K562 (cell line): ENCODE measurements around the gene ANHX. TPM values are rescaled to one million over a fixed set of nuclear protein-coding genes. Genes with fewer than 3 reads are reported as not detected.

Source experiments
- ATAC-seq: fragments of 200-7000 bp; cut with Tn5 transposase; 3 replicates; pipeline ENCODE4 v1.9.1; 2020; ENCODE audit warnings: moderate library complexity
- BruUV-seq: library from RNA; stranded (reverse); fragments of 400-500 nt; replicated peaks from 2 replicates; lab custom pipeline; 2021; lab: Mats Ljungman, UMichigan
- CTCF ChIA-PET: fragments of 300-600 bp; formaldehyde crosslinking; extraction: SDS; loops from one replicate; lab custom pipeline; 2021; ENCODE audit warnings: low intra/inter-chr PET ratio; lab: Yijun Ruan, JAX
- POLR2A ChIA-PET: fragments of 300-600, 350-650 bp; sonication (Branson Sonifier 250); formaldehyde crosslinking; extraction: SDS; loops from one replicate; lab custom pipeline; 2021; ENCODE audit warnings: antibody characterized with exemption, inconsistent platforms; lab: Yijun Ruan, JAX
- DNase-seq, 4 experiments: peaks; one replicate each; pipeline versions ENCODE4 v3.0.0 to v3.0.0-alpha.2; 2011 to 2018; ENCODE audit warnings: low spot score in 3 of 4, mixed read lengths in 3 of 4; ENCODE audit errors: extremely low read depth in 1 of 4
- FAIRE-seq: peaks from 2 replicates; lab custom pipeline; 2011; peaks lifted over from hg19 to GRCh38; lab: Jason Lieb, UNC
- H2AFZ ChIP-seq: 2 replicates; pipeline ENCODE4 v1.6.0; 2011; ENCODE audit warnings: low read depth, low read length, control low read depth, inconsistent platforms
- H3K27ac ChIP-seq: fragments of 200-600 bp; 3 replicates; pipeline ENCODE4 v1.8.0; 2011; ENCODE audit warnings: low read depth, mild to moderate bottlenecking, control low read depth, inconsistent platforms, low read length, moderate library complexity, mixed read lengths; ENCODE audit errors: extremely low read depth
- H3K27me3 ChIP-seq, 2 experiments: fragments of 300-600 bp in 1 of 2; 2 replicates in 1 of 2; 3 replicates in 1 of 2; pipeline versions ENCODE4 v1.6.0 to v1.8.0; 2011; ENCODE audit warnings: inconsistent platforms in 2 of 2, low read length in 2 of 2, mild to moderate bottlenecking in 1 of 2, mixed read lengths in 1 of 2, moderate library complexity in 1 of 2; ENCODE audit not compliant: control insufficient read depth in 2 of 2, insufficient read depth in 2 of 2
- H3K36me3 ChIP-seq: fragments of 300-600 bp; 3 replicates; pipeline ENCODE4 v1.8.0; 2011; ENCODE audit warnings: mild to moderate bottlenecking, low read length, inconsistent platforms; ENCODE audit not compliant: control insufficient read depth, insufficient read depth
- H3K4me1 ChIP-seq, 2 experiments: fragments of 200-600 bp in 1 of 2; replicated peaks in 1 of 2; 2 replicates in 1 of 2; 3 replicates in 1 of 2; pipeline versions ENCODE4 v1.5.1 to v1.8.0; 2011; ENCODE audit warnings: inconsistent platforms in 2 of 2, low read length in 2 of 2, mild to moderate bottlenecking in 1 of 2, mixed read lengths in 1 of 2, moderate library complexity in 1 of 2; ENCODE audit not compliant: control insufficient read depth in 2 of 2, insufficient read depth in 2 of 2
- H3K4me2 ChIP-seq: 2 replicates; pipeline ENCODE4 v1.6.1; 2011; ENCODE audit warnings: low read length, control low read depth, inconsistent platforms, mixed read lengths; ENCODE audit not compliant: insufficient read depth
- H3K4me3 ChIP-seq: fragments of 200-600 bp; sonication (generic), shearing (Covaris generic); 2 replicates; pipeline ENCODE4 v1.5.1; 2016; ENCODE audit warnings: control low read depth, inconsistent platforms
- H3K79me2 ChIP-seq: fragments of 200-600 bp; 3 replicates; pipeline ENCODE4 v1.8.0; 2011; ENCODE audit warnings: low read length, inconsistent platforms; ENCODE audit not compliant: control insufficient read depth, insufficient read depth
- H3K9ac ChIP-seq, 2 experiments: 2 replicates each; pipeline versions ENCODE4 v1.6.0 to v1.6.1; 2011; ENCODE audit warnings: low read depth in 2 of 2, low read length in 2 of 2, control low read depth in 1 of 2, inconsistent platforms in 1 of 2, mild to moderate bottlenecking in 1 of 2, mixed read lengths in 1 of 2; ENCODE audit not compliant: insufficient read depth in 1 of 2
- H3K9me1 ChIP-seq: one replicate; pipeline ENCODE4 v1.6.0; 2011; ENCODE audit warnings: inconsistent platforms, mild to moderate bottlenecking, low read length, moderate library complexity; ENCODE audit not compliant: control insufficient read depth, insufficient read depth
- H3K9me3 ChIP-seq: replicated peaks from 2 replicates; pipeline ENCODE4 v1.5.1; 2011; ENCODE audit warnings: low read depth, low read length, inconsistent platforms; ENCODE audit not compliant: control insufficient read depth, insufficient read depth
- H4K20me1 ChIP-seq: replicated peaks from 2 replicates; pipeline ENCODE4 v1.6.1; 2011; ENCODE audit warnings: low read length, inconsistent platforms, mixed read lengths; ENCODE audit not compliant: control insufficient read depth, insufficient read depth
- CSDE1 ChIP-seq, 2 experiments: fragments of 450-650 bp; IDR thresholded peaks; 2 replicates each; pipeline ENCODE4 v1.6.1; 2016; ENCODE audit warnings: mild to moderate bottlenecking in 1 of 2
- MYNN ChIP-seq, 2 experiments: sonication (generic); formaldehyde crosslinking in 1 of 2; IDR thresholded peaks; 2 replicates each; pipeline versions ENCODE4 v1.5.0 to v1.6.1; 2016 to 2020; ENCODE audit warnings: antibody characterized with exemption in 1 of 2, missing genetic modification reagents in 1 of 2
- SMAD1 ChIP-seq: fragments of 150-350 bp; IDR thresholded peaks from 2 replicates; pipeline ENCODE4 v1.6.1; 2014; ENCODE audit warnings: low read length, low read depth; ENCODE audit not compliant: partially characterized antibody
- ZNF239 ChIP-seq: fragments of 250-450 bp; sonication (Bioruptor Pico); IDR thresholded peaks from 2 replicates; pipeline ENCODE4 v1.4.0; 2020; ENCODE audit warnings: mild to moderate bottlenecking
- ZSCAN29 ChIP-seq: fragments of 450-650 bp; IDR thresholded peaks from 2 replicates; pipeline ENCODE4 v1.6.1; 2017
- WGBS: fragments of 100-300 bp; shearing (Covaris generic); methylation state at CpG from one replicate; pipeline ENCODE4 v1.1.6; 2016; ENCODE audit warnings: low coverage, mixed read lengths; ENCODE audit not compliant: insufficient coverage; ENCODE audit errors: missing lambda C conversion rate; 5-methylcytosine and 5-hydroxymethylcytosine counted together
- in situ Hi-C: fragments of 300-500 bp; cut with MboI; formaldehyde crosslinking; loops from 4 replicates; pipeline ENCODE4 v1.15.0; 2018; ENCODE audit warnings: inconsistent platforms, mixed read lengths
- intact Hi-C: fragments of 100-400 bp; cut with micrococcal nuclease; formaldehyde crosslinking; loops from 2 replicates; pipeline ENCODE4 v1.14.2; 2022
- polyA plus RNA-seq, 8 experiments: library from polyadenylated mRNA; depleted of rRNA in 4 of 8; stranded (reverse) in 5 of 8; unstranded in 3 of 8; fragments of >200 nt; fragmentation: Nextera tagmentation in 2 of 8; fragmentation: Illumina TruSeq in 1 of 8; extraction: Ambion mirVana in 2 of 8; extraction: Trizol in 1 of 8; gene quantifications; 2 replicates each; pipeline versions ENCODE4 v1.2.1 to v1.2.3, GENCODE V29; 2011 to 2014; ENCODE audit warnings: inconsistent platforms in 1 of 8, missing spikeins in 1 of 8
- total RNA-seq, 7 experiments: library from RNA; depleted of rRNA in 6 of 7; stranded (reverse); fragments of >200 nt in 6 of 7; fragmentation: Illumina TruSeq in 2 of 7; extraction: Trizol in 2 of 7; gene quantifications; 2 replicates each; pipeline versions ENCODE4 v1.2.1 to v1.2.3, GENCODE V29; 2011 to 2021; ENCODE audit warnings: low replicate concordance in 1 of 7
- TF ChIP-seq, protein P1 (sequence below): fragments of 250-450 bp; sonication (Bioruptor Pico); IDR thresholded peaks from 2 replicates; pipeline ENCODE4 v1.4.0; 2020; ENCODE audit warnings: mild to moderate bottlenecking

ANHX gene
- total and polyA plus RNA-seq, 9 of the 15 experiments (the other 6 are each of a cell fraction or from before 2014, with no cell fraction given), result not detected

DNA sequence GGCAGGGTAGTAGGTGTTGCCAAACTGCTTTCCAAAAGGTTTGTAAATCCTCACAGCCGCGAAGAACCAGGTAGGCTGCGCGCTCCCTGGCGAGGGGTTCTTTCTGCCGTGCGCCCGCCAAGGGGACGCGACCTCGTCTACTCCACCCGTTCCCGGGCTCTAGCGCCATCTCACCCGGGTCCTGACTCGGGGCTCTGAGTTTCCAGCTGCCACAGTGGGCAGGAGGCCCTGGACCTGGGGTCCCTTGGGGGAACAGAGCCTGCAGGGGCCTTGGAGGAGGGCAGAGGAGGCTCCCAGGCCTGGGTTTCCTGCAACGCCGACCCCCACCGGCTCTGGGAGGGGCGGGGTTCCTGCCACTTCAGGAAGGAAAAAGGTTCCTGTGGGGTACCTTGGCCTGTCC, 706 bp downstream of the ANHX start (continued):
- no peak for TF ChIP-seq SMAD1
- TF ChIP-seq, protein P1, sequence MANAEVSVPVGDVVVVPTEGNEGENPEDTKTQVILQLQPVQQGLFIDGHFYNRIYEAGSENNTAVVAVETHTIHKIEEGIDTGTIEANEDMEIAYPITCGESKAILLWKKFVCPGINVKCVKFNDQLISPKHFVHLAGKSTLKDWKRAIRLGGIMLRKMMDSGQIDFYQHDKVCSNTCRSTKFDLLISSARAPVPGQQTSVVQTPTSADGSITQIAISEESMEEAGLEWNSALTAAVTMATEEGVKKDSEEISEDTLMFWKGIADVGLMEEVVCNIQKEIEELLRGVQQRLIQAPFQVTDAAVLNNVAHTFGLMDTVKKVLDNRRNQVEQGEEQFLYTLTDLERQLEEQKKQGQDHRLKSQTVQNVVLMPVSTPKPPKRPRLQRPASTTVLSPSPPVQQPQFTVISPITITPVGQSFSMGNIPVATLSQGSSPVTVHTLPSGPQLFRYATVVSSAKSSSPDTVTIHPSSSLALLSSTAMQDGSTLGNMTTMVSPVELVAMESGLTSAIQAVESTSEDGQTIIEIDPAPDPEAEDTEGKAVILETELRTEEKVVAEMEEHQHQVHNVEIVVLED (CRISPR knock-in tag), result no peak

DNA sequence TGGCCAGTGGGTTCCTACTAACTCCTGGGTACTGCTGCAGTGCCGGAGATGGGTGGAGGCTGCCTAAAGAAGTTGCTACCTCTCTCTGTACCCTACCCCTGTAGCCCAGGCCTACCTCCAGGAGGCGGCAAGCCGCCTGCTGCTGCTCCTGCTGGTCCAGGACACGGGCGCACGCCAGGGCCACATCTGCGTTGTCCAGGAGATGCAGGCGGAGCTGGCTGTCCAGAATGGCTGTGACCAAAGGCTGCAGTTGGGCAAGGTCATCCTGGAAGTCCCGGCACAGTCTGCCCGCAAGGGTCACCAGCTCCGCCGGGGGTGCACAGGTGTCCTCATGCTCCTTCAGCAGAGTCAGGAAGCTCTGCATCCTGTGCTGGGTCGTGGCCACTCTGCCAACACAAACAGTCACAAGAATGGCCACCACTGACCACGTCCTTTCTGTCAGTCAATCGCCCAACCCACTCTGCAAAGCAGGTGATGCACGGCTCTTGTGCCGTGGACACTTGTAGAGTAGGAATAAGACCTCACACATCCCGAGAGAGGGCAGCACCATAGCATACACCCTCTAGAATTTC, 1.6 kb downstream of the ANHX start:
- DNase-seq (no peak), FAIRE-seq (no peak), ATAC-seq (no peak)
- Histone ChIP-seq H3K27ac (no peak overlapping the region), H3K27me3 (no peaks in the 10 kb centered on the region), H4K20me1 (no peaks in the 10 kb centered on the region), H3K4me2 (no peak overlapping the region), H3K4me3 (no peak overlapping the region), H3K9ac (no peak overlapping the region), H2AFZ (no peak overlapping the region), H3K9me1 (no peaks in the 10 kb centered on the region), H3K36me3 (no peaks in the 10 kb centered on the region), H3K4me1 (no peaks in the 10 kb centered on the region), H3K9me3 (no peaks in the 10 kb centered on the region; the same call in 1 of the 2 replicates), H3K79me2 (no peaks in the 10 kb centered on the region)
- CTCF ChIA-PET, result no interaction called here
- in situ Hi-C loops, result no loop called here
- POLR2A ChIA-PET, result no interaction called here
- 1% methylated on average over 17 of the region's 18 CpGs for WGBS
- intact Hi-C loops, result no loop called here
- TF ChIP-seq MYNN (IDR thresholded peaks at IDR 0.05), result no peak
- TF ChIP-seq MYNN (CRISPR knock-in tag; IDR thresholded peaks at IDR 0.05), result no peak
- no peak for TF ChIP-seq ZSCAN29
- no peak for TF ChIP-seq CSDE1 (IDR thresholded peaks at IDR 0.05)
- TF ChIP-seq ZNF239 (CRISPR knock-in tag), result no peak
- BruUV-seq, result no TSS peak
